GM12878 (cell line): ENCODE measurements around the gene PRKCE. TPM values are rescaled to one million over a fixed set of nuclear protein-coding genes. Genes with fewer than 3 reads are reported as not detected.

Experiments
- ATAC-seq: fragments of 200-7000 bp; cut with Tn5 transposase; 3 replicates; pipeline ENCODE4 v1.9.1; 2020; ENCODE audit warnings: mild to moderate bottlenecking, moderate library complexity
- BruUV-seq: library from RNA; stranded (reverse); fragments of 400-500 nt; replicated peaks from 2 replicates; lab custom pipeline; 2021; lab: Mats Ljungman, UMichigan
- CTCF ChIA-PET: fragments of 300-600 bp; sonication (Branson Sonifier 250); formaldehyde crosslinking; extraction: SDS; loops from one replicate; lab custom pipeline; 2021; ENCODE audit warnings: inconsistent platforms; lab: Yijun Ruan, JAX
- POLR2A ChIA-PET: fragments of 350-600 bp; formaldehyde crosslinking; extraction: SDS; loops from one replicate; lab custom pipeline; 2021; ENCODE audit warnings: inconsistent platforms; lab: Charles Lee
- RAD21 ChIA-PET: fragments of 300-600 bp; sonication (Branson Sonifier 250); formaldehyde crosslinking; loops from one replicate; lab custom pipeline; 2023; ENCODE audit warnings: antibody characterized with exemption; ENCODE audit not compliant: unreplicated experiment; lab: Charles Lee
- SMC1A ChIA-PET: fragments of 300-600 bp; sonication (Branson Sonifier 250); formaldehyde crosslinking; loops from one replicate; lab custom pipeline; 2023; ENCODE audit not compliant: unreplicated experiment, uncharacterized antibody; lab: Charles Lee
- DNase-seq: peaks from one replicate; pipeline ENCODE4 v3.0.0-alpha.2; 2011; ENCODE audit warnings: low read depth, low spot score
- FAIRE-seq: peaks from 3 replicates; lab custom pipeline; 2011; peaks lifted over from hg19 to GRCh38; lab: Jason Lieb, UNC
- H2AFZ ChIP-seq: 2 replicates; pipeline ENCODE4 v1.6.0; 2011; ENCODE audit warnings: low read depth, low read length, control low read depth; ENCODE audit not compliant: control insufficient read depth
- H3K27ac ChIP-seq: 2 replicates; pipeline ENCODE4 v1.5.1; 2011; ENCODE audit warnings: control low read depth; ENCODE audit not compliant: control insufficient read depth, insufficient read depth
- H3K27me3 ChIP-seq, 2 experiments: replicated peaks in 1 of 2; 2 replicates each; pipeline versions ENCODE4 v1.6.0 to v1.6.1; 2011; ENCODE audit warnings: low read length in 1 of 2; ENCODE audit not compliant: control insufficient read depth in 2 of 2, insufficient read depth in 2 of 2
- H3K36me3 ChIP-seq, 2 experiments: 2 replicates each; pipeline ENCODE4 v1.5.1; 2011; ENCODE audit warnings: low read length in 1 of 2; ENCODE audit not compliant: control insufficient read depth in 2 of 2, insufficient read depth in 2 of 2
- H3K4me1 ChIP-seq: 2 replicates; pipeline ENCODE4 v1.6.1; 2011; ENCODE audit warnings: mild to moderate bottlenecking, low read length, moderate library complexity, mixed read lengths; ENCODE audit not compliant: control insufficient read depth, insufficient read depth
- H3K4me2 ChIP-seq: 2 replicates; pipeline ENCODE4 v1.6.0; 2011; ENCODE audit warnings: control low read depth; ENCODE audit not compliant: control insufficient read depth, insufficient read depth
- H3K4me3 ChIP-seq: fragments of 200-600 bp; sonication (generic); 2 replicates; pipeline ENCODE4 v1.5.1; 2016
- H3K79me2 ChIP-seq: 2 replicates; pipeline ENCODE4 v1.6.0; 2011; ENCODE audit warnings: low read length; ENCODE audit not compliant: control insufficient read depth, insufficient read depth
- H3K9ac ChIP-seq: 2 replicates; pipeline ENCODE4 v1.8.0; 2011; ENCODE audit warnings: low read length, control low read depth, mixed read lengths; ENCODE audit not compliant: control insufficient read depth, insufficient read depth
- H3K9me3 ChIP-seq: replicated peaks from 3 replicates; pipeline ENCODE4 v1.5.1; 2011; ENCODE audit warnings: mild to moderate bottlenecking, low read length; ENCODE audit not compliant: control insufficient read depth, insufficient read depth
- H4K20me1 ChIP-seq: 2 replicates; pipeline ENCODE4 v1.6.0; 2011; ENCODE audit not compliant: control insufficient read depth, insufficient read depth
- BMI1 ChIP-seq: fragments of 450-650 bp; IDR thresholded peaks from 2 replicates; pipeline ENCODE4 v1.6.1; 2016; ENCODE audit warnings: mild to moderate bottlenecking, moderate library complexity, borderline replicate concordance
- CBX5 ChIP-seq: sonication (generic); IDR thresholded peaks from 2 replicates; pipeline ENCODE4 v1.6.1; 2016; ENCODE audit warnings: low read depth, moderate library complexity, mild to moderate bottlenecking, inconsistent platforms
- ETV6 ChIP-seq, 2 experiments: fragments of 450-650 bp in 1 of 2; IDR thresholded peaks in 1 of 2; conservative IDR thresholded peaks in 1 of 2; 2 replicates each; pipeline ENCODE4 v1.6.1; 2014; ENCODE audit warnings: antibody characterized with exemption in 1 of 2, borderline replicate concordance in 1 of 2, low read depth in 1 of 2, mild to moderate bottlenecking in 1 of 2, moderate library complexity in 1 of 2
- GATAD2B ChIP-seq: fragments of 450-650 bp; conservative IDR thresholded peaks from 2 replicates; pipeline ENCODE4 v1.6.1; 2017; ENCODE audit warnings: low read depth, mild to moderate bottlenecking, moderate library complexity
- NR2C2 ChIP-seq: IDR thresholded peaks from 2 replicates; pipeline ENCODE4 v1.6.1; 2011; ENCODE audit warnings: borderline replicate concordance, low read depth; ENCODE audit not compliant: control insufficient read depth, insufficient read length
- NRF1 ChIP-seq: conservative IDR thresholded peaks from 2 replicates; pipeline ENCODE4 v1.6.1; 2011; ENCODE audit warnings: mild to moderate bottlenecking, low read depth, low read length, improper control_type of control experiment
- RCOR1 ChIP-seq: conservative IDR thresholded peaks from 2 replicates; pipeline ENCODE4 v1.6.1; 2012; ENCODE audit warnings: low read depth, low read length, improper control_type of control experiment
- SREBF2 ChIP-seq: IDR thresholded peaks from 2 replicates; pipeline ENCODE4 v1.6.1; 2012; ENCODE audit warnings: mild to moderate bottlenecking, low read length
- TCF3 ChIP-seq: IDR thresholded peaks from 2 replicates; pipeline ENCODE4 v1.6.1; 2012; ENCODE audit warnings: low read depth, mild to moderate bottlenecking, low read length, borderline replicate concordance; ENCODE audit not compliant: insufficient read depth
- ZBED1 ChIP-seq: IDR thresholded peaks from 2 replicates; pipeline ENCODE4 v1.6.1; 2016; ENCODE audit warnings: borderline replicate concordance
- WGBS: methylation state at CpG from one replicate; pipeline ENCODE4 v1.1.6; 2016; ENCODE audit warnings: low lambda C conversion rate; ENCODE audit not compliant: insufficient replicate concordance, insufficient coverage; ENCODE audit errors: missing lambda C conversion rate; 5-methylcytosine and 5-hydroxymethylcytosine counted together
- in situ Hi-C: fragments of 300-500 bp; cut with MboI; formaldehyde crosslinking; loops from 9 replicates; pipeline ENCODE4 v1.14.3; 2018; ENCODE audit warnings: mixed read lengths
- intact Hi-C: fragments of 100-400 bp; cut with micrococcal nuclease; formaldehyde crosslinking; loops from one replicate; pipeline ENCODE4 v1.14.2; 2022; ENCODE audit not compliant: unreplicated experiment
- polyA plus RNA-seq, 11 experiments: library from polyadenylated mRNA; depleted of rRNA in 4 of 11; unstranded in 6 of 11; stranded (reverse) in 5 of 11; fragments of >200 nt; fragmentation: Nextera tagmentation in 4 of 11; fragmentation: Illumina TruSeq in 1 of 11; extraction: Ambion mirVana in 4 of 11; extraction: Trizol in 1 of 11; gene quantifications; 1 replicate in 1 of 11; 2 replicates in 10 of 11; pipeline versions ENCODE4 v1.2.1 to v1.2.3, GENCODE V29; 2011 to 2016; ENCODE audit warnings: inconsistent platforms in 2 of 11, missing spikeins in 2 of 11, low read depth in 1 of 11
- total RNA-seq, 4 experiments: library from RNA; depleted of rRNA in 3 of 4; stranded (reverse); fragments of >200 nt in 3 of 4; fragmentation: Illumina TruSeq in 1 of 4; extraction: Trizol in 1 of 4; gene quantifications; 2 replicates each; pipeline versions ENCODE4 v1.2.1 to v1.2.3, GENCODE V29; 2013 to 2021
- TF ChIP-seq, protein P1 (sequence below): IDR thresholded peaks from 2 replicates; pipeline ENCODE4 v1.6.1; 2011; ENCODE audit warnings: low read depth, mild to moderate bottlenecking, low read length, moderate library complexity, borderline replicate concordance; ENCODE audit errors: extremely low read depth
- TF ChIP-seq, protein P2 (sequence below): IDR thresholded peaks from 2 replicates; pipeline ENCODE4 v1.6.1; 2012; ENCODE audit warnings: improper control_type of control experiment, low read depth, low read length; ENCODE audit not compliant: insufficient replicate concordance
- TF ChIP-seq, protein P3 (sequence below): IDR thresholded peaks from 2 replicates; pipeline ENCODE4 v1.6.1; 2012; ENCODE audit warnings: low read length, inconsistent platforms
- TF ChIP-seq, protein P4 (sequence below): fragments of 450-650 bp; IDR thresholded peaks from 2 replicates; pipeline ENCODE4 v1.6.1; 2014; ENCODE audit warnings: mild to moderate bottlenecking

PRKCE gene
- total and polyA plus RNA-seq, 10 of the 15 experiments (the other 5 are each of a cell fraction or from before 2014, with no cell fraction given) = 2.6 to 28.2 (median 11.3) TPM

DNA sequence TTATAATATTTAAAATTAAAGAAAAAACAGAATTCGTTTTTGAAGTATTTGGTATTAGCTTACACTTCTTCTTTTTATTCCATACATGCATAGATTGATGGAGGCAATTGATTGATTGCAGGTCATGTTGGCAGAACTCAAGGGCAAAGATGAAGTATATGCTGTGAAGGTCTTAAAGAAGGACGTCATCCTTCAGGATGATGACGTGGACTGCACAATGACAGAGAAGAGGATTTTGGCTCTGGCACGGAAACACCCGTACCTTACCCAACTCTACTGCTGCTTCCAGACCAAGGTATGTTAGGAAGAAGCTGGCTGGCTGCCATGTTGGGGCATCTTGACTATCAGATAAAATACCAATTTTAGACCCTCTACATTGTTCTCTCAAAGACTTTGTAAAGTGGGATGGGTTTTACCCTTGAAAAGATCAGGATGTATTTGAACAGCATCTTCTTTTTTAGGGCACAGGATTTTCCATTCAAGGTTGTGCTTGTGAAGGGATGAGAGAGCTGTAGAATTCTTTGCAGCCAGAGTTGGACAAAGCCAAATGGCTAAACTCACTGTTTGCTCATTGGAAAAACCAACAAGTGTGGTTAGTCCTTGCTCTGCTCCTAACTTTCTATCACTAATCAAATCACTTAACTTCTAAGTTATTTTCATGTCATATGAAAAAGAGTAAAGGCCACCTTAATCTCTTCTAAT is 358.9 kb downstream of the PRKCE start:
- no TSS peak for BruUV-seq
- Histone ChIP-seq H3K79me2 (no peaks in the 10 kb centered on the region), H3K4me3 (no peak overlapping the region), H3K27me3 (no peaks in the 10 kb centered on the region), H3K36me3 (peaks cover 1 to 10% of the 10 kb centered on the region in 2 experiments; a peak in 3 of 4 replicates), H3K4me2 (no peak overlapping the region), H2AFZ (no peak overlapping the region), H3K27ac (no peak overlapping the region), H3K9ac (no peak overlapping the region), H3K9me3 (no peaks in the 10 kb centered on the region), H3K4me1 (peaks cover 4% of the 10 kb centered on the region; the same call in 1 of the 2 replicates), H4K20me1 (no peaks in the 10 kb centered on the region)
- POLR2A ChIA-PET = interaction anchor here (0.6 kb wide), 1 partner anchor 52 kb away, joined by 5 read pairs; no protein-coding TSS in a partner anchor
- intact Hi-C loops = loop anchor here (1.0 kb wide), 1 partner anchor 355 kb away; no protein-coding TSS in a partner anchor
- ATAC-seq (no peak), DNase-seq (no peak), FAIRE-seq (no peak)
- SMC1A ChIA-PET = interaction anchor here (0.6 to 2.3 kb wide), 9 partner anchors 17 to 449 kb away, joined by 3 to 10 read pairs (median 4); no protein-coding TSS in a partner anchor
- 77% methylated on average over 5 of the region's 5 CpGs for WGBS
- CTCF ChIA-PET = interaction anchor here (0.8 to 2.3 kb wide), 22 partner anchors 10 to 534 kb away, joined by 3 to 31 read pairs (median 5); no protein-coding TSS in a partner anchor
- RAD21 ChIA-PET = interaction anchor here (0.7 to 1.9 kb wide), 8 partner anchors 10 to 640 kb away, joined by 3 to 9 read pairs (median 4); no protein-coding TSS in a partner anchor
- in situ Hi-C loops = loop anchor here (5.0 to 25.0 kb wide), 2 partner anchors 357 to 627 kb away; no protein-coding TSS in a partner anchor
- TF ChIP-seq, protein P1, sequence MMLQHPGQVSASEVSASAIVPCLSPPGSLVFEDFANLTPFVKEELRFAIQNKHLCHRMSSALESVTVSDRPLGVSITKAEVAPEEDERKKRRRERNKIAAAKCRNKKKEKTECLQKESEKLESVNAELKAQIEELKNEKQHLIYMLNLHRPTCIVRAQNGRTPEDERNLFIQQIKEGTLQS = no peak
- no peak for TF ChIP-seq GATAD2B
- TF ChIP-seq CBX5 = no peak
- TF ChIP-seq NR2C2 = no peak
- TF ChIP-seq, protein P2, sequence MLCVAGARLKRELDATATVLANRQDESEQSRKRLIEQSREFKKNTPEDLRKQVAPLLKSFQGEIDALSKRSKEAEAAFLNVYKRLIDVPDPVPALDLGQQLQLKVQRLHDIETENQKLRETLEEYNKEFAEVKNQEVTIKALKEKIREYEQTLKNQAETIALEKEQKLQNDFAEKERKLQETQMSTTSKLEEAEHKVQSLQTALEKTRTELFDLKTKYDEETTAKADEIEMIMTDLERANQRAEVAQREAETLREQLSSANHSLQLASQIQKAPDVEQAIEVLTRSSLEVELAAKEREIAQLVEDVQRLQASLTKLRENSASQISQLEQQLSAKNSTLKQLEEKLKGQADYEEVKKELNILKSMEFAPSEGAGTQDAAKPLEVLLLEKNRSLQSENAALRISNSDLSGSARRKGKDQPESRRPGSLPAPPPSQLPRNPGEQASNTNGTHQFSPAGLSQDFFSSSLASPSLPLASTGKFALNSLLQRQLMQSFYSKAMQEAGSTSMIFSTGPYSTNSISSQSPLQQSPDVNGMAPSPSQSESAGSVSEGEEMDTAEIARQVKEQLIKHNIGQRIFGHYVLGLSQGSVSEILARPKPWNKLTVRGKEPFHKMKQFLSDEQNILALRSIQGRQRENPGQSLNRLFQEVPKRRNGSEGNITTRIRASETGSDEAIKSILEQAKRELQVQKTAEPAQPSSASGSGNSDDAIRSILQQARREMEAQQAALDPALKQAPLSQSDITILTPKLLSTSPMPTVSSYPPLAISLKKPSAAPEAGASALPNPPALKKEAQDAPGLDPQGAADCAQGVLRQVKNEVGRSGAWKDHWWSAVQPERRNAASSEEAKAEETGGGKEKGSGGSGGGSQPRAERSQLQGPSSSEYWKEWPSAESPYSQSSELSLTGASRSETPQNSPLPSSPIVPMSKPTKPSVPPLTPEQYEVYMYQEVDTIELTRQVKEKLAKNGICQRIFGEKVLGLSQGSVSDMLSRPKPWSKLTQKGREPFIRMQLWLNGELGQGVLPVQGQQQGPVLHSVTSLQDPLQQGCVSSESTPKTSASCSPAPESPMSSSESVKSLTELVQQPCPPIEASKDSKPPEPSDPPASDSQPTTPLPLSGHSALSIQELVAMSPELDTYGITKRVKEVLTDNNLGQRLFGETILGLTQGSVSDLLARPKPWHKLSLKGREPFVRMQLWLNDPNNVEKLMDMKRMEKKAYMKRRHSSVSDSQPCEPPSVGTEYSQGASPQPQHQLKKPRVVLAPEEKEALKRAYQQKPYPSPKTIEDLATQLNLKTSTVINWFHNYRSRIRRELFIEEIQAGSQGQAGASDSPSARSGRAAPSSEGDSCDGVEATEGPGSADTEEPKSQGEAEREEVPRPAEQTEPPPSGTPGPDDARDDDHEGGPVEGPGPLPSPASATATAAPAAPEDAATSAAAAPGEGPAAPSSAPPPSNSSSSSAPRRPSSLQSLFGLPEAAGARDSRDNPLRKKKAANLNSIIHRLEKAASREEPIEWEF = no peak
- TF ChIP-seq RCOR1 = no peak
- TF ChIP-seq NRF1 = no peak
- no peak for TF ChIP-seq SREBF2
- no peak for TF ChIP-seq TCF3
- TF ChIP-seq ETV6 (conservative IDR thresholded peaks at IDR 0.05 in 1 of 2, IDR thresholded peaks at IDR 0.05 in 1 of 2; ENCODE audit: borderline replicate concordance in 1 of 2, low read depth in 1 of 2) = no peak
- no peak for TF ChIP-seq BMI1
- TF ChIP-seq, protein P3, sequence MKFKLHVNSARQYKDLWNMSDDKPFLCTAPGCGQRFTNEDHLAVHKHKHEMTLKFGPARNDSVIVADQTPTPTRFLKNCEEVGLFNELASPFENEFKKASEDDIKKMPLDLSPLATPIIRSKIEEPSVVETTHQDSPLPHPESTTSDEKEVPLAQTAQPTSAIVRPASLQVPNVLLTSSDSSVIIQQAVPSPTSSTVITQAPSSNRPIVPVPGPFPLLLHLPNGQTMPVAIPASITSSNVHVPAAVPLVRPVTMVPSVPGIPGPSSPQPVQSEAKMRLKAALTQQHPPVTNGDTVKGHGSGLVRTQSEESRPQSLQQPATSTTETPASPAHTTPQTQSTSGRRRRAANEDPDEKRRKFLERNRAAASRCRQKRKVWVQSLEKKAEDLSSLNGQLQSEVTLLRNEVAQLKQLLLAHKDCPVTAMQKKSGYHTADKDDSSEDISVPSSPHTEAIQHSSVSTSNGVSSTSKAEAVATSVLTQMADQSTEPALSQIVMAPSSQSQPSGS = no peak
- no peak for TF ChIP-seq ZBED1
- TF ChIP-seq, protein P4, sequence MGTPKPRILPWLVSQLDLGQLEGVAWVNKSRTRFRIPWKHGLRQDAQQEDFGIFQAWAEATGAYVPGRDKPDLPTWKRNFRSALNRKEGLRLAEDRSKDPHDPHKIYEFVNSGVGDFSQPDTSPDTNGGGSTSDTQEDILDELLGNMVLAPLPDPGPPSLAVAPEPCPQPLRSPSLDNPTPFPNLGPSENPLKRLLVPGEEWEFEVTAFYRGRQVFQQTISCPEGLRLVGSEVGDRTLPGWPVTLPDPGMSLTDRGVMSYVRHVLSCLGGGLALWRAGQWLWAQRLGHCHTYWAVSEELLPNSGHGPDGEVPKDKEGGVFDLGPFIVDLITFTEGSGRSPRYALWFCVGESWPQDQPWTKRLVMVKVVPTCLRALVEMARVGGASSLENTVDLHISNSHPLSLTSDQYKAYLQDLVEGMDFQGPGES = no peak
